ENCODE measurements around the gene TSPAN18. TPM values are rescaled to one million over a fixed set of nuclear protein-coding genes. Genes with fewer than 3 reads are reported as not detected.

The TSPAN18 gene
- total RNA-seq, 1 experiment from 2014 or later = 21.3 TPM

DNA sequence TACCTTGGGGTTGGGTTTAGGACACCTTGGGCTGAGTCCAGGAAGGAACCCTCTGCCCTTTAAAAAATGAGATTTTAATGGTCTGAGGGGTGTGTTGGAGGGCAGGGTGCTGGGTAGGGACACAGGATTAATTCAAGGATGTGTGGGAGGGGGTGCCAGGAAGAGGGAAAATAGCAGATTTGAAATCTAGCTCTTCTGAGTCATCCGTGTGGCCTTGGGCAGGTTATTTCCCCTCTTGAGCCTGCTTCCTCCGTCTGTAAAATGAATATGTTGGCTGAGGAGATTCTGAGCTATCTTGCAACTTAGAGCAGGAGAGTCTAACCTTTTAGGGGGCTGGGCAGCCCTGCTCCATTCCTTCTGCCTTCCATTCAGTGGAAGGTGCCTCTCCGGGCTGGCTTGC is 3.0 kb downstream of the TSPAN18 start:
- no peaks in the 10 kb centered on the region for H3K9me3 ChIP-seq (ENCODE audit: control insufficient read depth, insufficient read depth, low read depth, low read length)
- CTCF ChIA-PET = interaction anchor here (0.5 to 0.7 kb wide), 2 partner anchors 52 to 125 kb away, joined by 3 to 8 read pairs; no protein-coding TSS in a partner anchor
- BruUV-seq (replicated peaks) = no TSS peak
- POLR2A ChIA-PET = no interaction called here
- TF ChIP-seq POLR2AphosphoS5 (IDR thresholded peaks at IDR 0.05; ENCODE audit: low read depth, low read length) (no peak), SIN3A (IDR thresholded peaks at IDR 0.05; ENCODE audit: borderline replicate concordance, insufficient read depth, low read depth, low read length) (no peak)
- TF ChIP-seq, protein P1, sequence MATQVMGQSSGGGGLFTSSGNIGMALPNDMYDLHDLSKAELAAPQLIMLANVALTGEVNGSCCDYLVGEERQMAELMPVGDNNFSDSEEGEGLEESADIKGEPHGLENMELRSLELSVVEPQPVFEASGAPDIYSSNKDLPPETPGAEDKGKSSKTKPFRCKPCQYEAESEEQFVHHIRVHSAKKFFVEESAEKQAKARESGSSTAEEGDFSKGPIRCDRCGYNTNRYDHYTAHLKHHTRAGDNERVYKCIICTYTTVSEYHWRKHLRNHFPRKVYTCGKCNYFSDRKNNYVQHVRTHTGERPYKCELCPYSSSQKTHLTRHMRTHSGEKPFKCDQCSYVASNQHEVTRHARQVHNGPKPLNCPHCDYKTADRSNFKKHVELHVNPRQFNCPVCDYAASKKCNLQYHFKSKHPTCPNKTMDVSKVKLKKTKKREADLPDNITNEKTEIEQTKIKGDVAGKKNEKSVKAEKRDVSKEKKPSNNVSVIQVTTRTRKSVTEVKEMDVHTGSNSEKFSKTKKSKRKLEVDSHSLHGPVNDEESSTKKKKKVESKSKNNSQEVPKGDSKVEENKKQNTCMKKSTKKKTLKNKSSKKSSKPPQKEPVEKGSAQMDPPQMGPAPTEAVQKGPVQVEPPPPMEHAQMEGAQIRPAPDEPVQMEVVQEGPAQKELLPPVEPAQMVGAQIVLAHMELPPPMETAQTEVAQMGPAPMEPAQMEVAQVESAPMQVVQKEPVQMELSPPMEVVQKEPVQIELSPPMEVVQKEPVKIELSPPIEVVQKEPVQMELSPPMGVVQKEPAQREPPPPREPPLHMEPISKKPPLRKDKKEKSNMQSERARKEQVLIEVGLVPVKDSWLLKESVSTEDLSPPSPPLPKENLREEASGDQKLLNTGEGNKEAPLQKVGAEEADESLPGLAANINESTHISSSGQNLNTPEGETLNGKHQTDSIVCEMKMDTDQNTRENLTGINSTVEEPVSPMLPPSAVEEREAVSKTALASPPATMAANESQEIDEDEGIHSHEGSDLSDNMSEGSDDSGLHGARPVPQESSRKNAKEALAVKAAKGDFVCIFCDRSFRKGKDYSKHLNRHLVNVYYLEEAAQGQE (IDR thresholded peaks at IDR 0.05; ENCODE audit: insufficient read depth in 1 of 2, low read depth in 2 of 2, low read length in 1 of 2) = no peak
- peaks cover 14% of the 10 kb centered on the region for H3K4me1 ChIP-seq (ENCODE audit: control insufficient read depth, insufficient read depth, low read length)
- H3K27ac ChIP-seq (ENCODE audit: low read length) = no peak overlapping the region
- no peaks in the 10 kb centered on the region for H3K36me3 ChIP-seq (ENCODE audit: control insufficient read depth, insufficient read depth, low read length)
- intact Hi-C loops (cut with micrococcal nuclease; ENCODE audit: unreplicated experiment) = loop anchor here (5.0 kb wide), 3 partner anchors 48 to 183 kb away; no protein-coding TSS in a partner anchor
- DNase-seq (ENCODE audit: low read depth, low spot score) (no peak), ATAC-seq (no peak)
- in situ Hi-C loops (cut with HindIII; ENCODE audit: low pct_unique_long_range_greater_than_20kb, low sequenced_read_pairs) = no loop called here
- H3K27me3 ChIP-seq (ENCODE audit: control insufficient read depth, insufficient read depth, low read length) = no peaks in the 10 kb centered on the region; the same call in 1 of the 2 replicates
- H3K4me3 ChIP-seq (ENCODE audit: low read depth in 2 of 2, low read length in 2 of 2) = no peak overlapping the region

DNA sequence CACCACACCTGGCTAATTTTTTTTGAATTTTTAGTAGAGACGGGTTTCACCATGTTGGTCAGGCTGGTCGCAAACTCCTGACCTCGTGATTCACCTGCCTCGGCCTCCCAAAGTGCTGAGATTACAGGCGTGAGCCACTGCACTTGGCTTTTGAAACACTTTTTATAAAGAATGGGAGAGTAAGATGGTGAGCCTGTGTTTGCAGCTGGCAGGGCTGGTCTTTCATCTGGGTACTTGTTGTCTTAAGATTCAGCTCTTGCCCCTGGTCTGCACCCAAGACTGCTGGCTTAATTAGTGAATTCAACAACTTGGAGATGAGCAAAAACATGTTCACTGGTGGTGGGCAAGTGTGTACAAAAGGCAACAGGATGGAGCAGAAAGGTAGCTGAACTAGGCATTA is 4.0 kb downstream of the TSPAN18 start:
- no peak for DNase-seq (ENCODE audit: low read depth, low spot score)
- ATAC-seq = no peak
- no TSS peak for BruUV-seq (replicated peaks)
- in situ Hi-C loops (cut with HindIII; ENCODE audit: low pct_unique_long_range_greater_than_20kb, low sequenced_read_pairs) = no loop called here
- H3K36me3 ChIP-seq (ENCODE audit: control insufficient read depth, insufficient read depth, low read length) = no peaks in the 10 kb centered on the region
- H3K9me3 ChIP-seq (ENCODE audit: control insufficient read depth, insufficient read depth, low read depth, low read length) = no peaks in the 10 kb centered on the region
- no peak overlapping the region for H3K27ac ChIP-seq (ENCODE audit: low read length)
- no peaks in the 10 kb centered on the region; the same call in 1 of the 2 replicates for H3K27me3 ChIP-seq (ENCODE audit: control insufficient read depth, insufficient read depth, low read length)
- ChIA-PET POLR2A (no interaction called here), CTCF (no interaction called here)
- intact Hi-C loops (cut with micrococcal nuclease; ENCODE audit: unreplicated experiment) = no loop called here
- H3K4me1 ChIP-seq (ENCODE audit: control insufficient read depth, insufficient read depth, low read length) = peaks cover 14% of the 10 kb centered on the region
- no peak overlapping the region for H3K4me3 ChIP-seq (ENCODE audit: low read depth in 2 of 2, low read length in 2 of 2)
- TF ChIP-seq SIN3A (IDR thresholded peaks at IDR 0.05; ENCODE audit: borderline replicate concordance, insufficient read depth, low read depth, low read length) = no peak
- no peak for TF ChIP-seq POLR2AphosphoS5 (IDR thresholded peaks at IDR 0.05; ENCODE audit: low read depth, low read length)
- TF ChIP-seq, protein P1 (IDR thresholded peaks at IDR 0.05; ENCODE audit: insufficient read depth in 1 of 2, low read depth in 2 of 2, low read length in 1 of 2) = no peak
- TF ChIP-seq, protein P2, sequence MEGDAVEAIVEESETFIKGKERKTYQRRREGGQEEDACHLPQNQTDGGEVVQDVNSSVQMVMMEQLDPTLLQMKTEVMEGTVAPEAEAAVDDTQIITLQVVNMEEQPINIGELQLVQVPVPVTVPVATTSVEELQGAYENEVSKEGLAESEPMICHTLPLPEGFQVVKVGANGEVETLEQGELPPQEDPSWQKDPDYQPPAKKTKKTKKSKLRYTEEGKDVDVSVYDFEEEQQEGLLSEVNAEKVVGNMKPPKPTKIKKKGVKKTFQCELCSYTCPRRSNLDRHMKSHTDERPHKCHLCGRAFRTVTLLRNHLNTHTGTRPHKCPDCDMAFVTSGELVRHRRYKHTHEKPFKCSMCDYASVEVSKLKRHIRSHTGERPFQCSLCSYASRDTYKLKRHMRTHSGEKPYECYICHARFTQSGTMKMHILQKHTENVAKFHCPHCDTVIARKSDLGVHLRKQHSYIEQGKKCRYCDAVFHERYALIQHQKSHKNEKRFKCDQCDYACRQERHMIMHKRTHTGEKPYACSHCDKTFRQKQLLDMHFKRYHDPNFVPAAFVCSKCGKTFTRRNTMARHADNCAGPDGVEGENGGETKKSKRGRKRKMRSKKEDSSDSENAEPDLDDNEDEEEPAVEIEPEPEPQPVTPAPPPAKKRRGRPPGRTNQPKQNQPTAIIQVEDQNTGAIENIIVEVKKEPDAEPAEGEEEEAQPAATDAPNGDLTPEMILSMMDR (IDR thresholded peaks at IDR 0.05) = no peak
- TF ChIP-seq TCF7L2 (IDR thresholded peaks at IDR 0.05; ENCODE audit: low read depth, low read length) = no peak

Measured in Panc1 (cell line).